NCI-H345 treated with DMSO at 0.1 percent for 48 hours (cell line): ENCODE measurements around the gene ADAMTS12.

Experiments
- DNase-seq: peaks from one replicate; lab custom pipeline; 2025; ENCODE audit not compliant: unreplicated experiment; lab: John Stamatoyannopoulos, UW

The ADAMTS12 gene

DNA sequence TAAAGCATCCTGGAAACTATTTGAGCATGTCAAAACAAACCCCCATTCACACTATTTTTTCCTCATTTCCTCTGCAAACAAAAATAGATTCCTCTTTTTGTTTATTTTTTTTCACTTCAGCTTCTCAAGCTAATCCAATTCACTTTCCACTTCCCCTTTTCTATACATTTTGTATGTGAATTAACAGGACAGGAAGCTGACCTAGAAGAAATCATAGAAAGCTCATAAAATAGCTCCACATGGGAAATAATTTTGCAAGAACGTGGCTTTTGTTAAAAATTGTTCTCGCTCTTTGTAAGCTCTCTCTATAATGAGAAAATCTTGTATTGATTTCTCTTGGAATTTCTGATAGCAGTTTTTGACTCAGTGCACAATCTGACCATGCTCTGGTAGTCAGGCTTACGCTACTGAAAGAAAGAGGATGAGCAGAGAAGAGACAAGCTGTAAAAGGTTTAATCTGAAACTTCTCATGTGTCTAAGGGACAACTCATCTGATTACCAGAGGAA, 215.8 kb downstream of the ADAMTS12 start:
- no peak for DNase-seq

DNA sequence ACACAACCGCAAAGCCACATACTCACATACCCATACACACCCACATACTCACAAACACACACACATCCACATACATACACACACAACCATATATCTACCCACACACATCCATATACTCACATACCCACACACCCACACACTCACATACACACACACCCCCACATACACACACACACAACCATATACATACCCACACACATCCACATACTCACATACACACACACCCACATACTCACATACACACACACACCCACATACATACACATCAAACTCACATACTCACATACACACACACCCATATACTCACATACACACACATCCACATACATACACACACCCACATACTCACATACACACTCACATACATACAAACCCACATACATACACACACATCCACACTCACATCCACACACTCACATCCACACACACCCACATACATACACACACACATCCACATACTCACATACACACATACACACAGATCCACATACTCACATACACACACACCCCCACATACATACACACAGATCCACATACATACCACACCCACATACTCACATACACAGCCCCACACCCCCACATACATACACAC, 220.0 kb downstream of the ADAMTS12 start:
- DNase-seq = no peak

DNA sequence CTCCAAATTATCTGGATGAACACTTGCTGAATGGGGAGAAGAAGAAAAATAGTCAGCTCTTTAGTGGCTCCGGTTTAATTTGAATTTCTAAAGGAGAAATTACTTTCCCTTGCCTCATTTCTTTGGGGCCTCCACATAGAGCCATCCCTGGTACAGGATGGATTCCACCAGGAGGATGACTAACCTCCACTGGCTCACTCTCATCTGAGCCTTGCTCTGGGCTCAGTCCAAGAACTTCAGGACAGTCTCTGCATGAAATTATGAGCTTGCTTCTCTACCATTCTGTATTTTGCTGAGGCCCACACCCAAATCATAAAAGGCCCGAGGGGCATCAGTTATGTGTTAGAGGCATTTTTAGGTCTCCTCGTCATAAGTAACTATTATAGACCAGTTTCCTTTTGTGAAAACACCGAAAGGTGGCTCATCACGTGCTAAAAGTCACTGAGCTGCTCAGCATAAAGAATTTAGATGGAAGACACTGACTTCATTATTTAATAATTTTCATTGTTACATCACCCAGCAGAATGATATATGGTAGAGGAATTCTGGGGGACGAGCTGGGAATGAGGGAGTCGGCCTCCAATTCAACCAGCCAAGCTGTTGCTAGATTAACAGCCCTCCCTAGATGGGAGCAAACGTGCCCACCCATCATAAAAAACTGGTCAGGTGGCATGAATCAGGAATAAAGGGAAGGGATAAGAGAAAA, 228.9 kb downstream of the ADAMTS12 start:
- DNase-seq = no peak

DNA sequence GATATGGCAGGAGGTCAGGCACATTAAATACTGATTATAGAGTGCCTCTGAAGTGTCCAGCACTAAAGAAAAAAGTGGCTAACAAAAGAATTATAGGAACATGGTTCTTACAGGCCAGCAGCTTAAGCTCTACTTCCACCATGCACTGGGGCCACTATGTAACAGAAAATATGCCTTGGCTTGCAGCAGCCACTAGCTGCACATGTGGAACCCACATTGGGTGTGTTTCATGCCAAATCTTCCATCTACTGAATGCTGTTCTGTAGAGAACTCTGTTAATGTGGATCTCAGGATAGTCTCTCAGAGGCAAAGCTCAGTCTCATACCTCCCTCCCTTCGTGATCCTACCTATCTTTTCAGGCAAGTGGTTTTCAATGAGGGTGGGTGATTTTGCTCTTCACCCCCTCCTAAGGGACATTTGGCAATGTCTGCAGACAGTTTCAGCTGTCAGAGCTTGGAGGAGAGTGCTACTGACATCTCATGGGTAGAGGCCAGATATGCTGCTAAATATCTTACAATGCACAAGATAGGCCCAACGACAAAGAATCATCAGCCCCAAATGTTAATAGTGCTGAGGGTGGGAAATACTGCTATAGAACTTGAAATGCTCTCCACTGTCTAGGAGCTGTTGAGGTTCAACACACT, 232.1 kb downstream of the ADAMTS12 start:
- DNase-seq = no peak

DNA sequence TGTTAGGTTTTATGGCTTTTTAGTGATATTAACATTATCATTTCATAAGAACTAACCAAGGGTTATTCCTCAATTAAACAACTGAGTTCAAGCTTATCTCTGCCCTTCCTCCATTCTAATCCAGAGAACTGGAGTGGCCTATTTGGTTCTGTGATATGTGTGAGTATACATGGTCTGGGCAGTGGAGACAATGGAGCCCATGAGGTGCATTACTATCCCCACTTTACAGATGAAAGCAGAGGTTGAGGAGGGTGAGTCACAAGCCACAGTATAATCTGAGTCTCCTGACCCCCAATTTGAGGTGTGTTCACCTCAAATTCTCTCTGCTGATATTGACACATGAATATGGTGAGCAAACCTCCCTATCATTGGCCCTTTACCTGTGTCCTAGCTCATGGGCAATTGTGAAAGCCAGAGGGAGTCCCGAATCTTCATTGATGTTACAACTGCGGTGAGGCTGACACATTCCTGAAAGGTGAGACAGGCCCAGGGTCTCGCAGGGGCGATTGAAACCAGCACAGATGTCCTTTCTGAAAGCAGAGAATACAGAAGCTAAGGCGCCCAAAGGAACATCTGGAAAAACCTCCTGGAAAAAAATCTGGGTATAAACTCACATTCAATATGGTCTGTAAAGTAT, 233.9 kb downstream of the ADAMTS12 start:
- DNase-seq = no peak

DNA sequence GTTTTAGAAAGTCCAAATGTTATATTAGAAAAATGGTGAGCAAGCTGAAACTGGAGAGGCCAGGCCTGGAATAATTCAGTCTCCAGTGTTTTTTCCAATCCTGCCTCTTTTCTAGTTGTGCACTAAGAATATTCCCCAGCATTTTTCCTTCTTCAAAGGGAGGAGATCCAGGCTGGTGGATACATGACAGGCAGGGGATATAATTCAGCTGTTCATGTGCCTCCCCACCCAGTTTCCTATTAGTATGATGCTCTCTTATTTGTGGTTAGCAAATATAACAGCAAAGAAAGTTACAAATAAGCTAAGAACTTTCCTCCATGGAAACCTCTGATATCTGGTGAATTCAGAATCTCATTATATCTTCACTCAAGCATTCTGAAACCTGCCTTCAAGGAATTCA, 234.6 kb downstream of the ADAMTS12 start:
- DNase-seq = no peak

DNA sequence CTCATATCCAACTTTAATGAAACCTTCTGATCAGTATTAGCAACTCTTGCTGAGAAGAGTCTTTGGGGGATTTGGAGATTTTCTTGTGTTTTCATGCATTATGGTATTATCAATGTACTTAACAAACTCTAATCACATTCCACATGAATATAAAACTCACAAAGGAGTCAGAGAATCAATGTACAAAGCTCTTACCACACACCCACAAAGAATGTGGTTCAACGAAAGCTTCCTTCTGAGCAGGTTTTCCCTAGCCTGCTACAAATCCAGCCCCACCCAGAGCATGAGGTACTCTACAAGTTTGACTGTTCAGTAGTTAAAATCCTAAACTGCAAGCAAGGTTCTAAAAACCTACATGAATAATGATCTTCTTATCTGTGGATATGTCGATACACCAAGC, 240.9 kb downstream of the ADAMTS12 start:
- DNase-seq = no peak

DNA sequence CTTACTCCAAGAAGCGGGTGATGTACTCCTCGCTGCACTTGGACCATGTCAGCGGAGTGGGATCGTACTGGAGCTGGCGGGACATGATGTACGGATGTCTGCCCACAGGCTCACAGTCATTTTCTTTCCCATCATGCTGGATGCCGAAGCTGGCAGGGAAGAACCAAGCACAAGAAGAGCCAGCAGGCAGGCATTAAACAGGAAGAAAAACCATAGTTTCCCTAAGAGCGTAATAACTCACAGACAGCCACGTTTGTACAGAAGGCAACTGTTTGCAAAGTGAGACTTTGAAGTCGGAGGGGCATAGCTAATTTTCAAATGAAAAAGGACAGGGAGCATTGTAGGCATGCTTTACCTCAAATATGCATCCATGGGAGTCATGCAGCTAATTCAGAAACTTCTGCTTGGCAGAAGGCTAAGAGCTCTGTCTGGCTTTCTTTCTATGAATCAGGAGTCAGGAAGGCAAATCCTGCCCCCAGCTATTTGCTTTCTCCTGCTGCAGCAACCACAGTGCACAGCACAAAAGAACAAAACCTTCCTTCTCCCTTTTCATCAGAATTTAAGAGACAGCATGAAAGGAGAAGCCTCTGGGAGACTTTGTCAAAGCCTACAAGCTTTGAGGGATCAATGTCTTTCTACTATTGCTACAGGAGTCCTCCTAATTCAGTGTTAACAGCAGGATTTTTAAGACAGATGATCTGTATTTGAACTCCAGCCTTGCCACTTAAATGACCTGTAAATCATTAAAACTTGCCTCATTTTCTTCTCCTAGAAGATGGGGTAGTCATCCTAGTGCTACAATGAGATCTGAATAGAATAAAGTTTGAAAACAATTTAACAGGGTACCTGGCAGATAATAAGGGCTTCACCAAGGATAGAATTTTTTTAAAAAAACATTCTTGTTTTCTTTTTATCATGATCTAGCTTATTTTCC, 242.0 kb downstream of the ADAMTS12 start:
- DNase-seq = no peak

DNA sequence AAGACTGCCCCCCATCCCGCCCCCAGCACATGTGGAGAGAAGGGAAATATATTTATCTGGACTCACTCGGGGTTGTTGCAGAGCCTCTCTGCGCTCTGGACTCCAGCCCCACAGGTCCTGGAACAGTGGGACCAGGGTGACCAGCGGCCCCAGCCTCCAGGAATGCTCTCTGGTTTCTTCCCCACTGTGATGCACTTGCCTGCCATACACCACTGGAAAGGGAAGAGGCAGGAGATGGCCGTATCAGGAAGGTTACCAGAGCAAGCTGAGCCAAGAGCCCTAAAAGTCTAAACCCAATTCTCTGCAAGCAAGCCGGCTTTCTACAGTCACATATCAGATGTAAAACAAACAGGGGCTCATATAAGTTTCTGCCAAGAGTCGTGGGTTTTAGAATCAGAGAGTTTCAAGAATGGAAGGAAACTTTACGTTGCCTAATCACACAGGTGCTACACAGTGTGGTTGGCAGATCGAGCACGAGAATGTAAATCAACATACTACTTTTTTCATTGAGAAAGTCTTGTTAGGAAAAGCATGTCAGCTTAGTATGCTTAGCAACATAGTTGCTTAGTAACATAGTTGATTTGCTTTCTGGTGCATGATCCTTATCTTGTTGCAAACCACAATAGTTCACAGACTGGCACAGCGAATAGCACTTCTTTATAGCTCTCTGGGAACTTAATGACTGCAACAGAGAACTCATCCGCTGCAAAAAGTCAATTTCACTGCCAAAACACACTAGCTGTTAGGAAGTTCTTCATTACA, 249.9 kb downstream of the ADAMTS12 start:
- DNase-seq = no peak

DNA sequence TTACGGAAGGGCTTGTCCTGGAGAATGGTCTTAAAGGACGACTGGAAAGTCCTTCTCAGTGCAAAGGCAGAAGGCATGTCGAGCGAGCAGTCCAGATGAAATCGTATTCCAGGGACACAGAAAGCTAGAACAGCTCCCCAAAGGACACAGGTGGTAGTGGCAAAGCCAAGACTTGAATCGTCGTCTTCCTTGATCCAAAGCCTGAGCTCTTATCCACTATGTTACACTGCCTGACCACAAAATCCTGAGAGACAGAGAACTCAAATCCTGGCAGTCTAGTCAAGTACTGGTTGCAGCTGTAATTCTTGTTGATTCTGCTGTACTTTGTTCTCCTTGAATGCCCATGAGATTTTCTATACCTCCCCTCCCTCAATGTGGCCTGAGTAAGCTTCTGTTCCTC, 252.3 kb downstream of the ADAMTS12 start:
- no peak for DNase-seq

DNA sequence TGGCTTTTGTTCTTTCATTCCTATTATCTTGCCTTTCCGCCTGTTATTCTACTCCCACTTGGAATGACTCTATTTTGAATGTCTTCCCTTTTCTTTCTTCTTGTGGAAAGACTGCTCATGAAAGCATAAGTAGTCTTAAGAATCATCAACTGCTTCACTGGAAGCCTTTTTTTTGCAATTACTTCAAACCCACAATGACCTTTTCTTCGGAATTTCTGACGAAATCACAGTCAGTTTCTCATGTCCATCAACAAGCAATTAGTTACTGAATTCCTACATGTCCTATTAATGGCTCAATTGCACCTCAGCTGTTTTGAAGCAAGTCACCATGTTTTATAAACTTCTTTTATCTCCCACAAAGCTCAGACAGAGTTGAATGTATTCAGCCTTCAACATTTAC, 254.8 kb downstream of the ADAMTS12 start:
- DNase-seq = no peak

DNA sequence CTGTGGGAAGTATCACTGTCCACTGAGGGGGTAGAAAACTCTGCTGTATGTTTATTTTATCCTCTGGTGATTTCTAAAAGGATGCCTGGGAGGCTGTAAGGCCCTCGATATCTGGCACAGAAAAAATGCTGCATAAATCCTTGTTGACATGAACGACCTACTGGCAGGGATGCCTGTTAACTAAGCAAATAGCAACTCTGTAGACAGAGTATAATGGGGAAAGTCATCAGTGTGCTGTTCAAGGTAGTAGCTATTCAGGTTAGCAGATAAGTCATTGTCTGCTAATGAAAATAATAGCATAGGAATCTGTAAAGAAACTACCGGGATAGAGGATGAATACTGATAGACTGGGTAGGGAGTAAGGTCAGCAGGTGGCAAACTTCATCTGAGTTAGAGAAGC, 256.2 kb downstream of the ADAMTS12 start:
- DNase-seq = no peak

DNA sequence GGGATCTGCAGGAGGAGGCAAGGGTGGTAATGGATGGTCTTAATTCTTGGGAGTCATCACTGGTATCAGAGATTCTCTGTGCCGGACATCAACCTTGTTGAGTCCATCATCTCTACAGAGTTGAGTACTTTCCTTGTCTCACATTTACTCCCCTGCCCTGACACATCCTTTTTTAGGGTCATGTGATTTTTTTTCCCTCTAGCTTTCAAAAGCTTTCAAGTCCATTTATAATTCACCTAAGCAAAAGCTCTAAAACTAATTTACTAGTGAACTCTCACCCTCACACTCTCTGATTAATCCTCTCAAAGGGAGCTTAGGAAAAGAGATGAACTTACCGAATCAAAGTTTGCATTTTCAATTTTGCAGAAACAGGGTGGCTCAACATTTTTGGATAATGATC, 258.1 kb downstream of the ADAMTS12 start:
- no peak for DNase-seq

DNA sequence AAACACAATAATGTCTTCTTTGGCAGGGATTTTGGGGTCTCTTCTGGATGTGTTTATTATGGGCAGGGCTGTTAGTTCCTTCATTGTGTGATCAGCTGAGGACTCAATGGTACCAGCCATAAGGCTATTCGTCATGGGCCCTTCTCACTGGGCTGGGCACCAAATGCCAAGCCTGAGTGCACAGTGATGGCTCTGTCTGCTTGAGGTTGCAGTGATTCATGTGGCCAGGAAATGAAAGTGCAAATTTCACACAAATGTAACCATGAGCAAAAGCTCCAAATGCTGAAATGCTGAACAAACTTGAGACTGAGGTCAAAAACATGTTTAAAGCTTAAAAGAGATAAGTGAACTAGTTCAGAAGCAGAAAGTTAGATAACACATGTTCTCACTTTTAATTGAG, 260.0 kb downstream of the ADAMTS12 start:
- DNase-seq = no peak

DNA sequence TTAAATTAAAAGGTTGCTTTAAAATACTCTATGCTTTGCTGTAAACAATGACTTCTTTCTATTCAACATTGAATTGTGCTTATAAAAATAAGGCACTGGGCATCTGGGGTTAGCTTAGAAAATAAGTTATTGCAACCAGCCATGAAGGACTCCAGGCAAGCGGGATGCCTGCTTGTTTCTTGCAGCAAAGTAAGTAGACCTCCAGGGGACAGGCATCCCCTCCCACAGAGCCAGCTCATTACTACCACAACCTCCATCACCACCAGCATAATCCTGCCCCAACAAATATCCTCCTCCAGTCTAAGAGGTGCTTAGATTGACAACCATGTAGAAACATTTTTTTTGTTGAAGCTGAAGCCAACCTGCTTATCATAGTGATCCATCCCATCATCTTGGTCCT, 260.7 kb downstream of the ADAMTS12 start:
- no peak for DNase-seq

DNA sequence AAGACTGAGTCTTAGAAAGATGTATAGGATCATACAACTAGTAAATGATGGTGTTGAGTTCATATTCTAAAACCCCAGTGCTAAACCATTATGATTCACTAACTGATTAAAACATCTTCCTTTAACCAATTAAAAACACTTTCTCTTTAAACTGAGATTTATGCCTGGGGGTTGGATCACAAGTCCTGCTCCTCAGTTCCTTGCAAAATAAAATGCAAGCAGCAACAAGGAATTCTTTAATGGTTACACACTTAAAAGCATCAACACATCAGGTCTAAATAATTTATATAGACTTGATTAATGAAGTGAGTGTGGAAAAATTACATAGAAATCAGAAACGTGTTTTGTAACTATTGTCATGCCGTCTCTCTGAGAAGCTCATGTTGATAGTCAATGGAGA, 261.8 kb downstream of the ADAMTS12 start:
- DNase-seq = no peak

DNA sequence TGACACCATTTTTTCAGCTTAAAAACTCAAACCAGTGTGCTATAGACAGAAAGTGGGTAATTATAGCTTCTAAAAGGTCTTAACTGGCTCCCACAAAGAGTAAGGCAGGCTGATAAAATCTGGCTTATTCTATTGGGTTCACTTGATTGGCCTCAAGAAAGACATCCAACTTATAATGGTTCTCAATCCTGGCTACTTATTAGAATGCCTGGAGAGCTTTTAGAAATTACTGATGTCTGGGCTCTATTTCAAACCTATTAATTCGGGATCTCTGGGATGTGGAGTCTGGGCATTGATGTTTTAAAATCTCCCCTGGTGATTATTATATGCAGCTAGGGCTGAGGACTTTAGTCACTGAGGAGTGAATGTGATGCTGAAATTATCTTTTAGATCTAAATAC, 263.0 kb downstream of the ADAMTS12 start:
- DNase-seq = no peak

DNA sequence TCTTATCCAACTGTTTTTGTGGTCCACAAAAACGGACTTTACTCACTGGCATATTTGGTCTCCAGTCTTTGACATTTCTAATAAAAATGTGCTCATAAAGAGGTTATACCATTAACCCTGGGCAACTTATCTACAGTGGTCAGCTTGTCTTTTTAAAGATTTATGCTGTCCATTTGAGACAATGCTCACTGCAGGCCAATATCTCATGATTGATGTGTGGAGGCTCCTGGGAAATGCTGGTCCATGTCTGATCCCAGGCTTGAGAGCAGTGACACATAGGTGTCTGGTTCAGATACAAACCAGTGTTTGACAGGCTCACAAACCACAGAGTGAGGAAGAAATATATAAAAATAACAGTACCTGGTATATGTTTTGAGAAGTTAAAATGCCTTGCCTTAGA, 270.3 kb downstream of the ADAMTS12 start:
- DNase-seq = no peak

DNA sequence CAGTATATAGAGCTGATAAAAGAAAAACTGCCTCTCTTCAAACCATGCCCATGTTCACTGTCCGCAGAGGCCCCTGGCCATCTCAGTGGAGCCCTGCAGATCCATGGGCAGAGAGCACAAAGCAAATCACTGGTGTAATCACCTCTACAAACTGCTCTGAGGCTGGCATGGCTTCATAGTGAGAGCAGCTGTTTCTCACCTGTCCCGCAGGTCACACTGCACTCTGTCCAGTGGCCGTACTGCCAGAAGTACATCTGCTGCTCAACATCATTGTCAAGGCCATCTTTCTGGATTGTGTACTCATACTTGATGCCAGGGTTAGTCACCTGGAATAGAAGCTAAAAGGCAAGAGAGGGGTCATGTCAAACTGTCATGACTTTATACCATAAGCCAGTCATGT, 277.8 kb downstream of the ADAMTS12 start:
- no peak for DNase-seq

DNA sequence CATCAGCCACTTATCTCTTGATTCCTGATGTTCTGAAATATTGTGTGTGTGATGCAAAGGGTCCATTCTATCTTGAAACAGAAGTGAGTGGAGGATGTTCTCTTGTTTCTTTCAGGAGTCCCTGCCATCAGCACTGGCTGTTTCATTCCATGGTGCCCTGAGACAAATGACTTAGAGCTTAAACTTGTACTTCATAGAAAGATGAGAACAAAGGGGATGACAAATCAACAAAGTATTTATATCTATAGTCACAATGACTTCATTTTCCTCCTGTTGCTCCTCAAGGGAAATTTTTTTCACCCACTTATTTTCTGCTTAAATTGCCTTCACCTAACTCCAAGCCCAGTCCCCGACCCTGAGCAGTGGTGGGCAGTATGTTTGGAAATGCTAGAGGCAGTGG, 279.4 kb downstream of the ADAMTS12 start:
- no peak for DNase-seq
